Measurements from ENCODE around the gene ST3GAL6. TPM values are rescaled to one million over a fixed set of nuclear protein-coding genes. Genes with fewer than 3 reads are reported as not detected.

The ST3GAL6 gene
- polyA plus RNA-seq, 4 donors, result 64.7 to 94.6 (median 66.4) TPM

DNA sequence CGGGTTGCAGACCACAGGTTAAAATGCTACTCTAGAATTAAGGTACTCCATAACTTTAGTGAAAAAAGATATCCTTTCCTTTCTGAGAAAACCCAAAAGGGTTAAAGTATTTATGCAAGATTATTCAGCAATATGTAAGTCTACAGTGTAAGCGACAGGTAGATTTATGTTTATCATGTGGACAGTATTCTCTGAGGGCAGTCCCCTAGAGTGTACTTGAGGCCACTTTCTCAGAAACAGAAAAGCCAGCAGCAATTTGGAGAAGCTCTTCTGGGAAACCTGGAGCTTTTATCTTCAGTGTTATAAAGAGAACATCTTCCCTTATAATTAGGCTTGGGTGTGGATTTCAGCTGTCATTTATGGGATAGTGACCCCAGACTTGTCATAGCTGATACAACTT is 8.9 kb downstream of the ST3GAL6 start:
- DNase-seq (ENCODE audit: low read depth in 4 of 4, low spot score in 2 of 4), result no peak

DNA sequence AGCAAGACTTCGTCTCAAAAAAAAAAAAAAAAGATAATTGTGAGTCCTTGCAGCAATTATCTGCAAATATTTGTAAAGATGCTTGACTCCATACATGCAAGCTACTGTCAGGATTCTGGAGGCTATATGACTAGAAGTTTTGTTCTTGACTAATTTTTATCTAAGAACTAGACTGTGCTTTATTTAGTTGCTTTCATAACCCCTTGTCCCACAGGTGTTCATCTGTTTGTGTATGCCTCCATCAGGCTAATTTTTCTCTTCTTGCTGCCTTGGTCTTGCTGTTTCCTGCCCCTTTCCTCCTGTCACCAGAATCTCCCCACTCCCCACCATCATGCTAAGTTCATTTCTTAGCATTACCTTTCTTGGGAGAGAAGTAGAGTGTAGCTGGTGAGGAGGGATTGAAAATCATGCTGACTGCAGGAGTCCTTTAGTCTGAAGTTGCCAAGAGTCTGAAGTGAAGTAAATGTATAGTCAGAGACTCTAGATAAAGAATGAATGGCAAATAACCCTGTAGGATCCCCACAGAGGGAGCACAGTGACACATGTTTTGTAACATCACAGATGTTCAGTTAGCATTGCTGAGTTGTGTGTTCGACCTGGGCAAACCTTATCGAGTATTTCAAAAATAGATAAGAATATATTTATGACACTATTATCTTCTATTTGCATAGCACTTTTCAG is 12.5 kb downstream of the ST3GAL6 start:
- no peak for DNase-seq (ENCODE audit: low read depth in 4 of 4, low spot score in 2 of 4)

DNA sequence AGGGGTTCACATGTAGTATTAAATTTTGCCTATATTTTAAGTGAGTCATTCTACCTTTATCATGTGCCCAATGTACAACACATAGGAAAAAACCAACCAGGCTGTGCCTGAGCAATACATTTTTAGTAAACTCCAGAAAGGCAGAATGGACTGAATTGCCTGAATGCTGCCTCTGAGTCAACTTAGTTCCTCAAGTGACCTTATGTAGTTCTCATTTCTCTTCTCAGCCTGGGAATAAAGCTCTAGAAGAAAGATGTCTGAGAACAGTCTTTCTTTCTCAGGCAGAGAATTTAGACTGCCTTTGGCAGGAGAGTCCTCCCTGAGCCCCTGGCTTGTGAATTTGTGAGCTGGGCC is 13.0 kb downstream of the ST3GAL6 start:
- no peak for DNase-seq (ENCODE audit: low read depth in 4 of 4, low spot score in 2 of 4)

DNA sequence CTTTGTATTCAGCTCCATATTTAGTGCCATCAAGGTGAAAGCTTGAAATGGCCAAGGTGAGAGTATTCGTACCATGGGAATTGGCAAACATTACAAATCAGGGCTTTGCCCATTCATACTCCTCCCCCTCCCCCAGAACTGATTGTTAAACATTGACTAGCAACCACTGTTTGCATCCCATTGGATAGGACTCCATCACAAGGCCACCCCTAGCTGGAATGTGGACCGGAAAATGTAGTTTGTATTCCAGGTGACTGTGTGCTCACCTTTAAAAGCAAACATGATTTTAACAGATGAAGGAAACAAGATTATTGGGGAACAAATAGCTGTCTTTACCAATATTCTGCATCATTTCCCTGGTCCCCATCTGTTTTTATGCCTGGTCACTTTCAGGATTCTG is 14.1 kb downstream of the ST3GAL6 start:
- no peak for DNase-seq (ENCODE audit: low read depth in 4 of 4, low spot score in 2 of 4)

DNA sequence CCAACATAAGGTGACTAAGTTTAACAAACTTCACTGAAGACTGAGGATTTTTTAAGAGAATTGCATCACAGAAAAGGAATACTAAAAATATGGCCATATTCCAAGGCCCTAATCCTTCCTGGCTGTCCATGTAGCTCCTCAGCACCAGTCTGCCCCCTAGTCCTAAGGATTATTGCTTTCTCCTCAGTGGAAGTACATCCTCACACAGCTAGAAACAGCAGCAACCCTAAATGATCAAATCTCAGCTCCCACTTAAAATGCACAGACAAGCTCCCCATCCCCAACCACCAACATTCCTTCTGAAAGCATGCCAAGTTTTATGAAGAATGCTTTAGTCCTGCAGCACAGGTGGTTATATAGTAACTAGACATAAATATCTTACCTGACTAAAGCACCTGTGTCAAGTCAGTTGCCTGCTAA is 14.7 kb downstream of the ST3GAL6 start:
- no peak for DNase-seq (ENCODE audit: low read depth in 4 of 4, low spot score in 2 of 4)

DNA sequence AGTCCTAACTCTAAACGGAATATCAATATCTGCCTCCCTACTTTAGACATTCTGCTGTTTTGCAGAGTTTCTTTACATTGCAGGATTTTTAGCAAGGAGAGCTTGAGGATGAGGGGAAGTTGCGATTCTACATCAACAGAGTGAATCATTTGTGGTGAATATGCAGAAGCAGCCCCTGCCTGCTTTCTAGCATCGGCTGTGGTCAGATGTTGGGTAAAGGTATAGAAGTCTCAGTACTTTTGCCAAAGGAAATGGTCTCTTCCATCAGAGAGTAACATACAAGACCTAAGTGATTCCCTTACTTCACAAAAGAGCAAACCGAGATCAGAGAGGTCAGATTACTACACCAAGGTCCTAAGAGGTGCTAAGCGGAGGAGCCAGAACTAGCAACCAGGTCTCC is 15.2 kb downstream of the ST3GAL6 start:
- no peak for DNase-seq (ENCODE audit: low read depth in 4 of 4, low spot score in 2 of 4)

DNA sequence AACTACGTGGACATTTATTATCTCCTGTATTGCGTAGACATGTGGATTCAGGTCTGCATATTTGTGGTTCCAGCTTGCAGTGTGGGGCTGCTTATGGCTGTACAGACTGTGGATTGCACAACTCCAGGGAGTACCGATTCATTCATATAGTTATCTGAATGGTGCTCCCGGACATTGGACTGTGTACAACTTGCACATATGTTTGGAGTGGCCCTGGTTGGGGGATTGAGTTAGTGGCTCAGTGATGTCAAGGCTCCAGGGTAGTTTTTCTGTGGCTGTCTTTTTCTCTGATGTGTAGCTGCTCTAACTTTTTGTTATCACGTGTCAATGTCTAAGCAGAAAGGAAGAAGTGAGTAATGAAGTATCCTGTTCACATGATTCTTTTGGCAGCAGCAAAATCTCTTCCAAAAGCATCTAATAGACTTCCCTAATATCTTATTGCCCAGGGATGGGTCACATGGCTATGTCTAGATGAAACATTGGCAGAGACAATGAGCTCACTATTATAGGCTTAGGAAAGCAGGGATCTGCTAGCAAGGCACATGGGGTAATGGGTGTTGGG is 15.8 kb downstream of the ST3GAL6 start:
- no peak for DNase-seq (ENCODE audit: low read depth in 4 of 4, low spot score in 2 of 4)

DNA sequence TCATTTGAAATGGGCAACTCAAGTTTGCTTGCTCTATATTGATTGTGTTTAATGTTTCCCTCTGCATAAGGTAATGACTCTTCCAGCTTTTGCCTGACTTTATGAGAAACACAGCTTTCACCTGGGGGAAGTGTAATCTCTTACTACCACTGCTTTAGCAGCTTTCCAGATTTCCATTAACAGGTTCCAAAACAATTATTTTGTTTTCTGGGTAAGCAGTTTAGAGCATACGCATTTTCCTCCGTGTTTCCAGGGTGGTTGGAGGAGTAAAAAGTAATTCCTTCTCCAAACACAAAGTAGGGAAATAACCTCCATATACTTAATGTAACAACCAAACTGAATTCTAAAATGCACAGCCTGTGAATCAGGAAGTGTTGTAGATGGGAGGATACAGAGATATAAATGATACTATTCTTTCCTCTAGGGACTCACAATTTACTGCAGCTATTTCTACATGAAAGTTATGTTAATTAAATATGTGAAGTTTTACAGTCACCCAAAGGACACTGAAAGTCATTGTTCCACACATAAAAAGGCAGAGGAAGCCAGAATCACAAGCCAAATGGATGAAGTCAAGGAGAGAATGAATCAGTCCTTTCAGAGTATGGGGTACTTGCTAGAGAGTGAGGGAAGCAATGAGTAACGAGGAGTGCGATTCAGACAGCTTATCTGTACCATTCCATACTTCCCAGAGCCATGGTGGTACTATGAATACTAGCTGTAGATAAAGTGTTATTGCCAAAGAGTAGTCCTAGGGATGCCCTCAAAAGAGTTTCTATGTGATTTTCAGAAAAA is 16.6 kb downstream of the ST3GAL6 start:
- DNase-seq (ENCODE audit: low read depth in 4 of 4, low spot score in 2 of 4), result no peak

DNA sequence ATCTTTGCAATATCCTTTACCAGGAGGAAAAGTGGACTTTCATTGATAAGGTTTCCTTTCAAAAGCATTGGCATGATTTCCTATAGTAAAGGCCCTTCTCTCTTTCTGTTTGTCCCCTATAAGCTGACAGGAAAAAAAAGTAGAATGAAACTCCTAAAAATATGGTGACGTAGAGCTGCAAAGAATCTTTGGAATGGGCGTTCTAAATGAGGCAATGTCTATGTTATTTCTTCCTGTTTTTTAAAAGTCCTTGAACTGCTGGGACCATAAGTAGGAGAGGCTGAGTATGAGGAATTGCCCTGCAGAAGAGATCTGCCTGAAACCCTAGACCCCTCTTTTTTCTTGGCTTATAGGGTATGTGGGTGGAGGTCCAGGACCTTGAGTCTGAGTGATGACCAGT is 17.2 kb downstream of the ST3GAL6 start:
- DNase-seq (ENCODE audit: low read depth in 4 of 4, low spot score in 2 of 4), result no peak

DNA sequence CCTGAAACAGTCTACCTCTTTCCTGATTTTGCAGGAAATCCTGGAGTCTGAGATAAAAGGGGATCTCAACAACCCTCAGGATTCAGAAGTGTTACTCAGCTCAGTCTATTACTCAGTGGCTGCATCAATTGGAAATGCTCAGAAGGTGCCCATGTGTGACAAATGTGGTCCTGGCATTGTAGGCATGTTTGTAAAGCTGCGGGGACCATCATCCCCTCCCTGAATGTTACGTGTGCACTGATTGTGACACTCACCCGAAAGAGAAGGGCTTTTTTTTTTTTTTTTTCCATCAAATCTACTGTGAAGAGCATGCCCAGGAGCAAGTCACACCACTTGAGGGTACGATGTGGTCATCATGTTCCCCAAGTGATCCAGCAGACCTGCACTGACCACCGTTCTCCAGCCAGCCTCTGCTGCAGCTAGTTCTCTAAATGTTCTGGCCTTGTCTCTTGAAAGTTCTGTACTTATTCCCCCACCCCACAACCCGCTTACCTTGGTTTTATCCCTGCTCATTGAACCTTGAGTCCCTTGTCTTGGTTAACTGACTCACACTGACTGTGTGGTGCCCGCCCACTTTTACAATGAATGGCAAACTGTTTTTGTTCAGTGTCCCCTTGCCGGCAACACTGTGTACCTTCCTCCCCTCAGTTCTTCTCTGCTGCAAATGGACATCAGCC is 19.8 kb downstream of the ST3GAL6 start:
- DNase-seq (ENCODE audit: low read depth in 4 of 4, low spot score in 2 of 4), result no peak

DNA sequence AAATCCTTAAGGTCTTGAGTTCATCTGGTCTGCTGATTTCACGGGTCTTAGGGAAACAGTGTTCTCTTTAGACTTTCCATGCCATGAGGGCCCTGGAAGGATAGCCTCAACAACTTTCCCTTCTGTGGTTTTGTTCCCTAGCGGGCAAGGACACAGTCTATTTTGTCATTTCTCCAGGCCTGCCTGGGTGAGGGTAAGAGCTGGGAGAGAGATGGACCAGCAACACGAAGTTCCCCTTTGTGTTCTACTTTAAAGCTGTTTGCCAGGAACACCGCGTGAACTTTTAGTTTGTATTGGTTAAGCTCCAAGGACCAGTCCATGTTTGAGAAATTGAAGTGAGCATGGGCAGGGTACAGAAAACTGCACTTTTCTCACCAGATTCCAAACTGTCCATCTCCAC is 20.9 kb downstream of the ST3GAL6 start:
- DNase-seq (ENCODE audit: low read depth in 4 of 4, low spot score in 2 of 4), result no peak

DNA sequence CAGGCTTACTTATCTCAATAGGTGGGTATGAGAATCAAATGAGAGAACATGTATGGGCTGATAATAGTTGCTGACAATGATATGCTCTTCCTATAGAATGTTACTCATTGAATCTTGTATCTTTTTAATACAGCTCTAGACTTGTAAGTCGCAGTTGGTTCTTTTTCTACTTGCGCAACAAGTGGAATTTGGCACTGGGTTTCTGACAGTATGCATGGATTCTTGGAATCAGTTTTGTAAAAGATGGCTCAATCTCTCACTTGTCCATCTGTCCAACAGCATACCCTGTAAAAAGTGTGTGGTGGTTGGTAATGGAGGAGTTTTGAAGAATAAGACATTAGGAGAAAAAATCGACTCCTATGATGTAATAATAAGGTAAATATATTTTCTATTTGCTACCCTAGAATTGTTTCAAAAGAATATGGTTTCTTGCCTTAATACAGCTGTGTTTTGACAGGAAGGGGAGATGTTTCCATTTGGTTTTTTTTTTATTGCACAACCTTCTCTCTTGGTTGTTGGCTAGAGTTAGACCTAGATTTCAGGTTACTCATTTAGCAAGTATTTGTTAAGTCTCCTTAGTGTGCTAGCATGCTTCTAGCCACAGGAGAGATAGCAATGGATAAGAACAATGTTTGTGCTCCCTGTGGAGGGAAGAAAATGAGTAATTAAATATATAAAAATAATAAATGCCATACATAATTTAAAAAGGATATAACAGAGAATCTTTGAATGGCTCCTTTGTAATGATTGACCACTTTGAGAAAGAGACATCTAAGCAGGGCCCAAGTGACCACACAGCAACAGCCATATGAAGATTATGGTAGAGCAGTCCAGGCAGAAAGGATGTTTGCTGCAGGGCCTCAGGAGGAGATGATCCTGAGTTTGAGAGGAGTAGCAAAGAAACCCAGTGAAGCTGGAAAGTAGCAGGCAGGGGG is 21.8 kb downstream of the ST3GAL6 start:
- DNase-seq (ENCODE audit: low read depth in 4 of 4, low spot score in 2 of 4), result no peak

DNA sequence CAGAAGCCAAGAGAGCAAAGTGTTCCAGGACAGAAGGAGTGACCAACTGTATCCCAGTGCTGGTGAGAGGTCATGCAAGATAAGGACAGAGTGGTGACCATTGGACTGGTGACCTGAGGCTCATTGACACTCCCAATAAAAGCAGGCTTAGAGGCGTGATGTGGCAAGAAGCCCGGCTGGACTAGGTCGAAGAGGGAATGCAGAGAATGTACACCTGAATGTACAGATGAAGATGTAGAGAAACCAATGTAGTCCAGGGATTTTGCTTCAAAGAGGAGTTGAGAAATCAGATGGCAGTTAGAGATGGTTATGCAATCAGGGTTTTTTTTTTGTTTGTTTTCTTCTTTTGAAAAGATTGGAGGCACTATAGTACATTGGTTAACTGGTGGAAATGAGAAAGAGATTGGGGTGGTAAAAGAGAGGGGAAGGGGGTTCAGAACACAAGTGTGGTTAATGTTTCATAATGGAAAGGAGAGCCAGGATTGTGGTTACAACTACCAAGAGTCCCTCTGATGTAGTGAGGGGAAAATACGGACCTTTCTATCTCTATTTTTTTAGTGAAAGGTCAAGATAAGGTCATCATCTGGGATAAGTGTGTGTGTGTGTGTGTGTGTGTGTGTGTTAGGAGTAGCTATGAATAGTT is 23.3 kb downstream of the ST3GAL6 start:
- DNase-seq (ENCODE audit: low read depth in 4 of 4, low spot score in 2 of 4), result no peak

DNA sequence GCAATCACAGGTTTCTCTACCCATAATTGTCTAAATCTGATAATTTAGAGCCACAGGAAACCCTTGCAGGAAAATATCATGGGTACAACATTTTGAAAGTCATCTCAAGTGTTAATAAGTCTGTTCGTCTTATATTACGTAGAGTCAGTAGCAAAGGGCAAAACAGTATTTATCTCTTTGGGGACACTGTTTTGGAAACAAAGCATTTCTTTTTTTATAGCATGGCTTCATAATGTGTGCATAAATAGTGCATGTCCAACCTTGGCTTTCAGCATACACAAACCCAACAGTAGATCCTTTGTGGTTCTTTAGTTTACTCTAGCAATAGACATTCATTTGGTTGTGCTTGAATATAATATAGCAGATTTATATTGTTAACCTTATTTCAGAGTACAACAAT is 24.0 kb downstream of the ST3GAL6 start:
- DNase-seq (ENCODE audit: low read depth in 4 of 4, low spot score in 2 of 4), result no peak

DNA sequence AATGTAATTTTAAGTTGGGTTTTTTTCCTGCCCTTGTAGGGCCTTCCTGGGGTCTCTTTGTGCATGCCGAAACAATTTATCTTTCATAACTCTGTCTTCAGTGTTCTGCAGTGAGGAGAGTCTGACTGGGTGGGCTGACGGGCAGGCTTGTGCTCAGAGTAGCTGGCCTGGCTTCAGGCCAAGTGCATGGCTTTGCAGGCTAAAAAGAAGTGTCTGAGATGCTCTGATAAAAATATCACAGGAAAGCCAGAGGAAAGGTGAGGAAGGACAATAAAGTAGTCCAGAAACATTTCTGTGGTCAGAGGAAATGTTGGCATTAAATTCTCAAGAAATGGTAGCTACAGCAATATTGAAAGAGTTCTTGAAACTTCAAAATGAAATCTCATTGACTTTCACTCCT is 25.5 kb downstream of the ST3GAL6 start:
- DNase-seq (ENCODE audit: low read depth in 4 of 4, low spot score in 2 of 4), result no peak

DNA sequence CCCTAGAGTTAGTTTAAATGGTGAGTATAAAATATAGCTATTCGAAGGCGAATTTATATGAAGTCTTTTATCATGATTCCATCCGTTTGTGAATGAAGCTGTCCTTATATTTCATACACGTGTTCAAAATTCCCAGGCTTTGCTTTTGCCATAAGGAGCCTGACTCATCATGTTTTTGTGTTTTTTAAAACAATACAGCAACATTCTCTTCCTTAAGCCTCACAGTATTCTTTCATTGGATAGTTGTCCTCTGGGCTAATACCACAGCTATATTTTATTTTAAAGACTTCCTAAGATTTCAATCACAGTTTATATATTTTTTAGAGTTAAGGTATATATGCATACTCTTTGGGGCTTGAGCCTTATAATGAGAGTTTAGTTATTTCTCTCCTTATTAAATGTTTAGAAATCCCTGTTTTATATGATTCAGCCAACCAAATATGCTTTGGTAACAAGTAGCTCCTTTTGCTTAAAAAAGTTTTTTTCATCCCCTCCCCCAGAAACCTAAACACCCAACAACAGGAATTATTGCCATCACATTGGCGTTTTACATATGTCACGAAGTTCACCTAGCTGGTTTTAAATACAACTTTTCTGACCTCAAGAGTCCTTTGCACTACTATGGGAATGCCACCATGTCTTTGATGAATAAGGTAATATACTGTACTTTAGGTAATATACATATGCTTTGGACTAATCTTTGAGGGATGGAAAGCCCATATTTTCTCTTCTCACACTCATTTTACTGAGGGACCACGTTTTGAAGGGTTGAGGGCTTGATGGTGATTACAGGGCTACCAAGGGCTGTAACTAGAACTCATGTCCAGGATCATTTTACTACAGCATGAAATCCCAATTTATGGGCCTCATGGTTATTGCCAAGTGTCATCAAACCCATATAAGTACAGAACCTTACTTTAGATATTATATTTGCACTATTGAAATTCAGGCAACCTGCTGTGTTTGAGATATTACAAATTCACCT is 28.5 kb downstream of the ST3GAL6 start:
- DNase-seq (ENCODE audit: low read depth in 4 of 4, low spot score in 2 of 4), result no peak

DNA sequence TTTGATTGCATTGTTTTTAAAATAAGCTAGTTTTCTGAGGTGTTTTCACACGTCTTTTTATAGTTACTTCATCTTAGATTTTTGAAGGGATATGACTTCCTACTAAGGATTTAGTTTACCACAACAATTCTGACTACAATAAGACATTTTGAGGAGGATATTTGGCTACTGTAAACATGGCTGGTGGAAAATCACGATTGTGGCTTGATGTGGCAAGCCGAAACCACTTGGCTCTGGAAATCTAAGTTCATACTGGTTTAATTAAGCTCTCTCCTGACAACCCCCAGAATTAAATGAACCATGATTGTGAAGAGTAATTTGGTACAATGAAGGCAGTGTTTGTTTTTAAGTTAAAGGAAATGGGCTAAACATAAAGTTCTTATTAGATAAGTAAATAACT is 30.8 kb downstream of the ST3GAL6 start:
- DNase-seq (ENCODE audit: low read depth in 4 of 4, low spot score in 2 of 4), result no peak

DNA sequence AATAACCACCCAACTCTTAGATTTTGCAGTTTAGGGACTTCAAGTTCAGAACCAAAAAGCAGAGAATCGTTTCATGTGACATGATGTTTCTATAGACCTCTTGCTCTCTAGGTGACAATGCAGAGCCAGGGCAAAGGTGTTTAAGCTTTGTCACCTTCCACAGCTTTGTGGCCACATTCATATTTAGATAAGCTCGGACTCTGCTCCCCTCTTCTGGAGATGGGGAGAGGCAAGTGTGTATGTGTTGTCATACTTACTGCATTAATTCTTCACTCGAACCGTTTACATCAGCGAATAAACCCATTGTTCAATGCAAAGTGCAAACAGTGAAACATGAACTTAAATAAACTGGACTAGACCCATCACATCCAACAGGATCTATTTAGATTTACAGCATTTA is 33.2 kb downstream of the ST3GAL6 start:
- DNase-seq (ENCODE audit: low read depth in 4 of 4, low spot score in 2 of 4), result no peak

DNA sequence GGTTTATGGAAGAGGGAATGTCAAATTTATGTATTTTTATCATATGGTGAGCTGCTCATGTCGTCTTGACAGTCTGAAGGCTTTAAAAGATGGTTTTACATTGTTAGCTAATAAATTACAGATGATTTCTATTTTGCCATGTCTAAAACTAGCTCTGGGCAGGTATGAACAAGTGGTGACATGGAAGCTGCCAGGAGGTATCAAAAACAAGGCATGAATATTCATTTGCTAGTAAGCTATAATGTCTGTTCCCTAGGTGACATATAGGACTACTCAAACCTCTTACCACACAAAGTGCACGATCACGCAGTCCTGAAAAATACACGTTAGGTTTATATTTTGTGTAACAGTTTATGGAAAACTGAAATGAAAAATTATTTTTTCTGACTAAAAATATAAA is 34.8 kb downstream of the ST3GAL6 start:
- no peak for DNase-seq (ENCODE audit: low read depth in 4 of 4, low spot score in 2 of 4)

Data from left renal cortex interstitium (tissue), 4 donors.